B cell (primary cell): ENCODE measurements around the gene PLAC9. TPM values are rescaled to one million over a fixed set of nuclear protein-coding genes. Genes with fewer than 3 reads are reported as not detected.

ENCODE experiments used
- ATAC-seq: fragments of 200-7000 bp; cut with Tn5 transposase; one replicate; pipeline ENCODE4 v1.10.0; 2021; ENCODE audit warnings: low read depth, mild to moderate bottlenecking, moderate number of reproducible peaks, moderate library complexity
- CTCF ChIA-PET: fragments of 350-600 bp; sonication (Branson Sonifier 250); formaldehyde crosslinking; loops from one replicate; lab custom pipeline; 2021; ENCODE audit warnings: antibody characterized with exemption, inconsistent platforms; lab: Charles Lee
- POLR2A ChIA-PET: fragments of 350-600 bp; sonication (Branson Sonifier 250); formaldehyde crosslinking; loops from one replicate; lab custom pipeline; 2021; ENCODE audit warnings: antibody characterized with exemption; lab: Charles Lee
- DNase-seq: peaks from one replicate; pipeline ENCODE4 v3.0.0; 2013
- H2AFZ ChIP-seq: 2 replicates; pipeline ENCODE4 v1.6.1; 2012; ENCODE audit warnings: mild to moderate bottlenecking, low read depth, low read length; ENCODE audit not compliant: insufficient read depth, poor library complexity, severe bottlenecking
- H3K27ac ChIP-seq, 2 donors: 1 replicate in 1 of 2; 2 replicates in 1 of 2; pipeline ENCODE4 v1.5.1; 2012 to 2013; ENCODE audit warnings: low read length in 2 of 2, mild to moderate bottlenecking in 2 of 2, moderate library complexity in 1 of 2
- H3K27me3 ChIP-seq, 4 experiments: fragments of 200-600 bp in 1 of 4; sonication (generic) in 1 of 4; replicated peaks in 1 of 4; 1 replicate in 2 of 4; 2 replicates in 2 of 4; pipeline versions ENCODE4 v1.6.1 to v1.7.0; 2013 to 2016; ENCODE audit warnings: low read length in 3 of 4, mild to moderate bottlenecking in 2 of 4, mixed read lengths in 1 of 4, moderate library complexity in 1 of 4; ENCODE audit not compliant: insufficient read depth in 4 of 4, control insufficient read depth in 3 of 4; ENCODE audit errors: control extremely low read depth in 1 of 4
- H3K36me3 ChIP-seq, 2 experiments: replicated peaks in 1 of 2; 1 replicate in 1 of 2; 2 replicates in 1 of 2; pipeline versions ENCODE4 v1.6.1 to v1.7.1; 2013; ENCODE audit warnings: low read length in 1 of 2; ENCODE audit not compliant: insufficient read depth in 2 of 2, control insufficient read depth in 1 of 2; ENCODE audit errors: control extremely low read depth in 1 of 2, extremely low read depth in 1 of 2
- H3K4me1 ChIP-seq, 2 donors: fragments of 200-600 bp in 1 of 2; sonication (generic) in 1 of 2; 1 replicate in 1 of 2; 2 replicates in 1 of 2; pipeline versions ENCODE4 v1.5.1 to v1.6.1; 2013 to 2017; ENCODE audit warnings: low read length in 2 of 2; ENCODE audit not compliant: control insufficient read depth in 2 of 2, insufficient read depth in 2 of 2
- H3K4me2 ChIP-seq: replicated peaks from 2 replicates; pipeline ENCODE3; 2012; ENCODE audit warnings: mild to moderate bottlenecking, low read depth, low read length; ENCODE audit not compliant: poor library complexity, severe bottlenecking
- H3K4me3 ChIP-seq, 5 experiments: fragments of 200-600 bp in 1 of 5; sonication (generic) in 1 of 5; 1 replicate in 3 of 5; 2 replicates in 2 of 5; pipeline versions ENCODE4 v1.5.1 to v1.7.0; 2011 to 2016; ENCODE audit warnings: low read length in 4 of 5, mild to moderate bottlenecking in 4 of 5, low read depth in 2 of 5, control low read depth in 1 of 5, moderate library complexity in 1 of 5; ENCODE audit not compliant: insufficient read depth in 1 of 5; ENCODE audit errors: control extremely low read depth in 1 of 5, extremely low read depth in 1 of 5
- H3K79me2 ChIP-seq: fragments of 200-600 bp; sonication (generic); one replicate; pipeline ENCODE4 v1.6.0; 2016; ENCODE audit warnings: low read length; ENCODE audit not compliant: control insufficient read depth, insufficient read depth
- H3K9ac ChIP-seq: fragments of 200-600 bp; sonication (generic); 2 replicates; pipeline ENCODE4 v1.6.1; 2017; ENCODE audit warnings: mild to moderate bottlenecking, low read length, moderate library complexity
- H3K9me3 ChIP-seq, 3 donors: one replicate each; pipeline versions ENCODE4 v1.6.1 to v1.7.1; 2013; ENCODE audit warnings: low read length in 2 of 3; ENCODE audit not compliant: control insufficient read depth in 2 of 3, insufficient read depth in 1 of 3; ENCODE audit errors: control extremely low read depth in 1 of 3
- H4K20me1 ChIP-seq: 2 replicates; pipeline ENCODE4 v1.6.0; 2012; ENCODE audit warnings: mild to moderate bottlenecking, low read length; ENCODE audit not compliant: insufficient read depth, control insufficient read depth, poor library complexity, severe bottlenecking
- H3K27ac Mint-ChIP-seq: one replicate; pipeline ENCODE4 v1.8.0; 2021; ENCODE audit warnings: mixed read lengths
- H3K27me3 Mint-ChIP-seq: one replicate; pipeline ENCODE4 v1.8.0; 2021; ENCODE audit warnings: mixed read lengths
- H3K4me1 Mint-ChIP-seq: one replicate; pipeline ENCODE4 v1.8.0; 2021; ENCODE audit warnings: mixed read lengths
- H3K4me3 Mint-ChIP-seq: one replicate; pipeline ENCODE4 v1.8.0; 2021; ENCODE audit warnings: mixed read lengths
- H3K9me3 Mint-ChIP-seq: one replicate; pipeline ENCODE4 v1.8.0; 2022; ENCODE audit warnings: mixed read lengths; ENCODE audit not compliant: insufficient read depth
- EZH2 ChIP-seq: IDR thresholded peaks from 2 replicates; pipeline ENCODE4 v1.6.1; 2012; ENCODE audit warnings: borderline replicate concordance, low read depth, mild to moderate bottlenecking, moderate library complexity, low read length; ENCODE audit not compliant: insufficient read depth, poor library complexity, severe bottlenecking
- WGBS: methylation state at CpG from one replicate; pipeline ENCODE4 v1.1.5; 2013; ENCODE audit warnings: missing lambda C conversion rate; ENCODE audit not compliant: insufficient coverage; 5-methylcytosine and 5-hydroxymethylcytosine counted together
- intact Hi-C: fragments of 100-400 bp; cut with micrococcal nuclease; formaldehyde crosslinking; loops from one replicate; pipeline ENCODE4 v1.10.0; 2022
- polyA plus RNA-seq: library from polyadenylated mRNA; depleted of rRNA; stranded (reverse); fragments of >200 nt; gene quantifications from 2 replicates; pipeline ENCODE4 v1.2.3, GENCODE V29; 2012
- total RNA-seq, 2 donors: library from RNA; stranded (reverse); fragments of 120-200 nt in 1 of 2; gene quantifications; 1 replicate in 1 of 2; 2 replicates in 1 of 2; pipeline versions ENCODE4 v1.2.3 to v1.2.4, GENCODE V29; 2013 to 2022
- TF ChIP-seq, protein P1 (sequence below): fragments of 200-600 bp; IDR thresholded peaks from one replicate; pipeline ENCODE4 v1.8.0; 2022; ENCODE audit warnings: antibody characterized with exemption, mild to moderate bottlenecking

The PLAC9 gene
- total and polyA plus RNA-seq, 2 donors (not counting 1 experiment from before 2014, with no cell fraction given), result not detected

GRCh38 chr10:80187465-80188409, 55.2 kb downstream of the PLAC9 start:
- peak; percentile 94 for DNase-seq
- ChIA-PET CTCF (interaction anchor here (0.5 to 7.8 kb wide), 9 partner anchors 9 to 324 kb away, joined by 3 to 85 read pairs (median 4); partner anchors contain the start of gene ANXA11), POLR2A (interaction anchor here (0.6 to 1.9 kb wide), 9 partner anchors 9 to 266 kb away, joined by 3 to 33 read pairs (median 4); partner anchors contain the start of genes ANXA11, TMEM254 and TSPAN14)
- H3K27ac ChIP-seq, result peak overlapping the region; percentile 94 to 96
- no peaks in the 10 kb centered on the region for H3K27me3 Mint-ChIP-seq
- peaks cover 79% of the 10 kb centered on the region for H3K4me1 Mint-ChIP-seq
- 3% methylated on average over 8 of the region's 16 CpGs for WGBS
- no peaks in the 10 kb centered on the region for H3K27me3 ChIP-seq
- peak overlapping the region; percentile 70 for H2AFZ ChIP-seq
- peak; percentile 91 for ATAC-seq
- peaks cover 3% of the 10 kb centered on the region for H3K9me3 Mint-ChIP-seq
- H3K9ac ChIP-seq, result peak overlapping the region; percentile 49
- peaks cover under 1% of the 10 kb centered on the region in 3 donors for H3K9me3 ChIP-seq
- peaks cover 3 to 19% of the 10 kb centered on the region in 2 experiments for H3K36me3 ChIP-seq
- TF ChIP-seq, protein P1, sequence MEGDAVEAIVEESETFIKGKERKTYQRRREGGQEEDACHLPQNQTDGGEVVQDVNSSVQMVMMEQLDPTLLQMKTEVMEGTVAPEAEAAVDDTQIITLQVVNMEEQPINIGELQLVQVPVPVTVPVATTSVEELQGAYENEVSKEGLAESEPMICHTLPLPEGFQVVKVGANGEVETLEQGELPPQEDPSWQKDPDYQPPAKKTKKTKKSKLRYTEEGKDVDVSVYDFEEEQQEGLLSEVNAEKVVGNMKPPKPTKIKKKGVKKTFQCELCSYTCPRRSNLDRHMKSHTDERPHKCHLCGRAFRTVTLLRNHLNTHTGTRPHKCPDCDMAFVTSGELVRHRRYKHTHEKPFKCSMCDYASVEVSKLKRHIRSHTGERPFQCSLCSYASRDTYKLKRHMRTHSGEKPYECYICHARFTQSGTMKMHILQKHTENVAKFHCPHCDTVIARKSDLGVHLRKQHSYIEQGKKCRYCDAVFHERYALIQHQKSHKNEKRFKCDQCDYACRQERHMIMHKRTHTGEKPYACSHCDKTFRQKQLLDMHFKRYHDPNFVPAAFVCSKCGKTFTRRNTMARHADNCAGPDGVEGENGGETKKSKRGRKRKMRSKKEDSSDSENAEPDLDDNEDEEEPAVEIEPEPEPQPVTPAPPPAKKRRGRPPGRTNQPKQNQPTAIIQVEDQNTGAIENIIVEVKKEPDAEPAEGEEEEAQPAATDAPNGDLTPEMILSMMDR, result no peak
- TF ChIP-seq EZH2, result no peak
- peaks cover 86% of the 10 kb centered on the region for H3K79me2 ChIP-seq
- H3K4me3 ChIP-seq, result peak overlapping the region; percentile 20 to 63 (median 43)
- peak overlapping the region; percentile 94 for H3K27ac Mint-ChIP-seq
- peak overlapping the region; percentile 78 for H3K4me3 Mint-ChIP-seq
- peaks cover 63% of the 10 kb centered on the region in 2 donors for H3K4me1 ChIP-seq
- H3K4me2 ChIP-seq, result peak overlapping the region; percentile 80
- intact Hi-C loops, result loop anchor here (1.0 to 5.0 kb wide), 5 partner anchors 9 to 250 kb away; partner anchors contain the start of gene ANXA11
- H4K20me1 ChIP-seq, result peaks cover 34% of the 10 kb centered on the region
